H1 (cell line): ENCODE results near the gene SCAMP3. TPM values are rescaled to one million over a fixed set of nuclear protein-coding genes. Genes with fewer than 3 reads are reported as not detected.

ENCODE experiments used
- CEBPB ChIP-seq: IDR thresholded peaks from 2 replicates; pipeline ENCODE4 v1.6.1; 2012; ENCODE audit warnings: low read depth, low read length
- EP300 ChIP-seq, 2 experiments: IDR thresholded peaks; 1 replicate in 1 of 2; 2 replicates in 1 of 2; pipeline ENCODE4 v1.6.1; 2011 to 2012; ENCODE audit warnings: low read depth in 2 of 2, low read length in 2 of 2, mild to moderate bottlenecking in 2 of 2, borderline replicate concordance in 1 of 2, inconsistent platforms in 1 of 2, moderate library complexity in 1 of 2
- HDAC6 ChIP-seq: IDR thresholded peaks from one replicate; pipeline ENCODE4 v1.7.1; 2012; ENCODE audit warnings: low read depth, mild to moderate bottlenecking, inconsistent platforms, low read length, moderate library complexity
- MAX ChIP-seq: IDR thresholded peaks from 2 replicates; pipeline ENCODE4 v1.6.1; 2012; ENCODE audit warnings: inconsistent platforms
- SIX5 ChIP-seq: IDR thresholded peaks from 2 replicates; pipeline ENCODE4 v1.6.1; 2011; ENCODE audit warnings: mild to moderate bottlenecking, low read depth, low read length
- TAF7 ChIP-seq: optimal IDR thresholded peaks from 2 replicates; pipeline ENCODE3; 2011; ENCODE audit warnings: low read depth, mild to moderate bottlenecking, inconsistent platforms, low read length, moderate library complexity, borderline replicate concordance
- TBP ChIP-seq: IDR thresholded peaks from 2 replicates; pipeline ENCODE4 v1.6.1; 2011; ENCODE audit warnings: low read depth, low read length, improper control_type of control experiment
- ZNF274 ChIP-seq: IDR thresholded peaks from 2 replicates; pipeline ENCODE4 v1.7.0; 2012; ENCODE audit warnings: low read length, borderline replicate concordance; ENCODE audit errors: extremely low read depth
- polyA plus RNA-seq, 7 experiments: library from polyadenylated mRNA; depleted of rRNA in 3 of 7; stranded (reverse) in 5 of 7; unstranded in 2 of 7; fragments of >200 nt in 5 of 7; fragments of 200-250 nt in 2 of 7; gene quantifications; 1 replicate in 5 of 7; 2 replicates in 1 of 7; 4 replicates in 1 of 7; pipeline versions ENCODE4 v1.2.1 to v1.2.3, GENCODE V29; 2011 to 2013; ENCODE audit warnings: missing spikeins in 2 of 7, mixed read lengths in 2 of 7
- total RNA-seq: library from RNA; stranded (reverse); fragmentation: NEBNext Ultra II Directional; extraction: Animal tissue kit (Norgen Biotek cat#: 25700); gene quantifications from 2 replicates; pipeline ENCODE4 v1.2.1, GENCODE V29; 2021

Gene SCAMP3
- total and polyA plus RNA-seq, 2 of the 8 experiments (the other 6 are each of a cell fraction or from before 2014, with no cell fraction given) = 48.9 to 143 TPM

- TF ChIP-seq HDAC6 = no peak
- TF ChIP-seq SIX5 = no peak
- TF ChIP-seq TBP = no peak
- TF ChIP-seq EP300 (IDR thresholded peaks at IDR 0.05; ENCODE audit: borderline replicate concordance in 1 of 2, low read depth in 2 of 2, low read length in 2 of 2) = no peak
- TF ChIP-seq MAX = no peak
- TF ChIP-seq CEBPB = no peak
- TF ChIP-seq ZNF274 = no peak
- TF ChIP-seq TAF7 = no peak
Measured at GRCh38 chr1:155284476-155284875, 22.3 kb upstream of the SCAMP3 start (continued).
